Astrocyte of the hippocampus (primary cell): ENCODE data around the gene BBS4.
"Not testable (repeated sequence)": the region's sequence is repeated elsewhere in the genome, so short reads cannot be mapped to it uniquely, and the experiment has no call there.

ENCODE experiments used
- DNase-seq: peaks from one replicate; pipeline ENCODE4 v3.0.0; 2011; ENCODE audit warnings: low read depth, low spot score

Gene BBS4

DNA sequence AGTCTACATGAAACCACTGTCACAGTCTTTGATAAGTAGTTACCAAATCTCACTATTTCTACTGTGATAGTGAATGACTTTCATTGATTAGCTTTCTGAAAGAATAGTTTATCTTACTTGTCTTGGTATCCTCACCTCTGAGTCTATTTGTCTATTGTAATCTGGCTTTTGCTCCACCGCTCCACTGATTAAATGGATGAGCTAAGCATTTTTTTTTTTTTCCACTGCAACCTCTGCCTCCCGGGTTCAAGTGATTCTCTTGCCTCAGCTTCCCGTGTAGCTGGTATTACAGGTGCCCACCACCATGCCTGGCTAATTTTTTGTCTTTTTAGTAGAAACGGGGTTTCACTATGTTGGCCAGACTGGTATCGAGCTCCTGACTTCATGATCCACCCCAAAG lies 12.9 kb downstream of the BBS4 start:
- DNase-seq: no peak

DNA sequence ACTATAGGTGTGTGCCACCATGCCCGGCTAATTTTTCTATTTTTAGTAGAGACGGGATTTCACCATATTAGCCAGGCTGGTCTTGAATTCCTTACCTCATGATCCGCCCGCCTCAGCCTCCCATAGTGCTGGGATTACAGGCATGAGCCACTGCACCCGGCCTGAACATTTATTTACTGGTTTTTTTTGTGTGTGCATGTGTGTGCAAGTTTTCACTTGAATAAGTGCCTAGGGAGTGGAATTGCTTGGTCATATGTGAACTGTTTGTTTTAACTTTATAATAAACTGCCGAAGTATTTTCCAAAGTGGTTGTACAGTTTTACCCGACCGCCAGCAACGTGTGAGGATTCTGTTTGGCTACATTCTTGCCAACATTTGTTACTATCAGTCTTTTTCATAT lies 14.1 kb downstream of the BBS4 start:
- no peak for DNase-seq

DNA sequence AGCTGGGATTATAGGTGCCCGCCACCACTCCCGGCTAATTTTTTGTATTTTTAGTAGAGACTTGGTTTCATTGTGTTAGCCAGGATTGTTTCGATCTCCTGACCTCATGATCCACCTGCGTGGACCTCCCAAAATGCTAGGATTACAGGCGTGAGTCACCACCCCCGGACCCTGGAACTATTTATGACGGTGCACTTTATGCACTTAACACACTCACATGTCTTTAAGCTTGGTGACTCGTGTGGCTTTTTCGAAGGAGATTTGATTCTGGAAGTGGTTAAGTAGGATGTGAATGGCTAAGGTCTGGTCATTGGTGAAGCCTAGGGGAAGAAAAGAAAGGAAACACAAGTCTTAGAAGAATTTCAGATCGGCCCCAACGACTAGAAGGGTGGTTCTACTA lies 20.3 kb downstream of the BBS4 start:
- no peak for DNase-seq

DNA sequence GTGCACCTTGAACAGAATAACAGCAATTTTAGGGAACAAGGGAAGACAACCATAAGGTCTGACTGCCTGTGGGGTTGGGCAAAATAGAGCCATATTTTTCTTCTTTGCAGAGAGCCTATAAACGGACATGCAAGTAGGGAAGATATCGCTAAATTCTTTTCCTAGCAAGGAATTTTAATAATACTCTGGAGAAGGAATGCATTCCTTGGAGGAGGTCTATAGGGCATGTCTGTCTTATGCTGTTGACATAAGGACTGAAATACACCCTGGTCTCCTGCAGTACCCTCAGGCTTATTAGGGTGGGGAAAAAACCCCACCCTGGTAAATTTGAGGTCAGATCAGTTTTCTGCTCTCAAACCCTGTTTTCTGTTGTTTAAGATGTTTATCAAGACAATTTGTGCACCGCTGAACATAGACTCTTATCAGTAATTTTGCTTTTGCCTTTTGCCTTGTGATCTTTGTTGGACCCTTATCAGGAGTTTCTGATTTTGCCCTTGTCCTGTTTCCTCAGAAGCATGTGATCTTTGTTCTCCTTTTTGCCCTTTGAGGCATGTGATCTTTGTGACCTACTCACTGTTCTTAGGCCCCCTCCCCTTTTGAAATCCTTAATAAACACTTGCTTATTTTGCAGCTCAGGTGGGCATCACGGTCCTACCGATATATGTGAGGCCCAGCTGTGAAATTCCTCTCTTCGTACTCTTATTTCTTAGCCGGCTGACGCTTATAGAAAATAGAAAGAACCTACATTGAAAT lies 22.7 kb downstream of the BBS4 start:
- DNase-seq: not testable (repeated sequence)

DNA sequence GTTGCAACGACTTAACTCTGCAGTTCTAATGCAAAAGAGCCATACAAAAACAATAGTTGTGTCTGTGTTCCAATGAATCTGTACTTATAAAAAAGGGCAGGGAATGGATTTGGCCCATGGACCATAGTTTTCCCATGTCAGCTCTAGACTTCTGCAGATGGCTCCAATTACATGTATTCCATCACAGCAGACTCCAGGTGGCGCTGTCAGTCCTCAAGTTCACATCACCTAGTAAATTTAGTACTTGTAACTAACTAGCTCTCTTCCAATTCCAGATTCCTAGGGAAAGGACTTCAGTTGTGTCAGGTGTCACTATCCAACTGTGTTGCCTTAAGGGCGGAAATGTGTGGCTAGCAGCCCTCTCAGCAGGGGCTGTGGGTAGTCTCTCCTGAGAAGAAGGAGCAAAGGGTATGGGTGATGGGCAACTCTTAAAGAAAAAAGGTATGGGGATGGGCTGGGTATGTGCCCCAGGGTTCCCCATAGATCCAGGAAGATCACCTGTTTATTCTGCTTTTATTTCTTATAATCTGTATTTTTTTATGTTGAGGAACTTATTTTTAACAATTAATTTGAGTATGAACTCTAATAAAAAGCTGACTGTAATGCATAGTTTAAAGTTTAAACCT lies 36.2 kb downstream of the BBS4 start:
- DNase-seq: peak; percentile 88

DNA sequence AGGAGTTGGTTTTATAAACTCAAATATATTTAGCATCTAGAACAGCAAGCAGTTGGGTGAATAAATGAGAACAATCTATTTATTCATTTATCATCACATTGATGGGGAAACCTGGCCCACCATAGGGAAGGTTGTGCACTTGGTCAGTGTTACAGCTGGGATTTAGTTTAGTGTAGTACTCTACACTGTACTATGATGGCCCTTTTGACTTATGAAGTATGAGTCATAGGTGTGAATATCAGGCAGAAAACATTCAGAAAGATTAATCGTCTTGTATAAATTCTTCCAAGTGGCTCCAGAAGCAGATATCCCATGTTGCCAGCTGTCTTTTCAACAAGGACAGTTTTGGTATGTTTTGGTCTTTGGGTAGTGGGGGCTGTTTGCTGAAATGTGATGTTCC lies 38.0 kb downstream of the BBS4 start:
- no peak for DNase-seq

DNA sequence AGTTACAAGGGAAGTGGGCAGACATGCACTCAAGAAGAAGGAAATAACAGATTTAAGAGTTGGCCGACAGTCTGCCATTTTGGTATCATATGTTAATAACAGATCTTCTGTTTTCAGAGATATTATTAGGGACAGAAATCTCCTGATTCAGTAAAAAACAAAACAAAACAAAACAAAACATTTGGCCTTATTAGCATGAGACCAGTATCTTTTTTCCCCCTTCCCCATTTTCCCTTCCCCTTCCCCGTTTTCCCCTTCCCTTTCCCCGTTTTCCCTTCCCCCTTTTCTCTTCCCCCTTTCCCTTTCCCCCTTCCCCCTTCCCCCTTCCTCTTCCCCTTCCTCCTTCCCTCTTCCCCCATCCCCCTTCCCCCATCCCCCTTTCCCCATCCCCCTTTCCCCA lies 39.4 kb downstream of the BBS4 start:
- DNase-seq: no peak

DNA sequence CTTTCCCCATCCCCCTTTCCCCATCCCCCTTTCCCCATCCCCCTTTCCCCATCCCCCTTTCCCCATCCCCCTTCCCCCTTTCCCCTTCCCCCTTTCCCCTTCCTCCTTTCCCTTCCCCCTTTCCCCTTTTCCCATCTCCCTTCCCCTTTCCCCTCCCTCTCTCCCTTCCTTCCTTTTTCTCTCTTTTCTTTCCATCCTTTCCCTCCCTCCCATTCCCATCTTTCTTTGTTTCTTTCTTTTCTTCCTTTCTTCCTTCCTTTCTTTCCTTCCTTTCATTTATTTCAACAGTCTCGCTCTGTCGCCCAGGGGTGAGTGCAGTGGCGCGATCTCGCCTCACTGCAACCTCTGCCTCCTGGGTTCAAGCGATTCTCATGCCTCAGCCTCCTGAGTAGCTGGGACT lies 39.8 kb downstream of the BBS4 start:
- DNase-seq: not testable (repeated sequence)

DNA sequence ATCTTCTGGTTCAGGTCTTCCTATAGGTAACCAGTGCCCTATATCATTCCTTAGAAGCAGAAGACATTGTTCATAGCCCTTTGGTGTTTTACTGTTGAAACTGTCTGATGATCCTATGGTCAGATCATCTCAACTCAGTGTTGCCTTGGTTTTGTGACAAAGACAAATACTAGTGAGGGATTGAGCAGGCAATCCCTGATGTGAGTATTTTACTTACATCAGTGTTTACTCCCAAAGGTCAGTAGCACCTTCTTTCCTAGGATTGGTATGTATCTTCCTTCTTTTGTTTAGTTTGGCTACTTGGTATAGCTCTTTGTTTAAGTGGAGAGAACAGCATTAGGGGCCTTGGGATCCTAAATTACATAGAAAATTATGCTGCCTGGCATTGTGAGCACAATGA lies 41.1 kb downstream of the BBS4 start:
- DNase-seq: no peak

DNA sequence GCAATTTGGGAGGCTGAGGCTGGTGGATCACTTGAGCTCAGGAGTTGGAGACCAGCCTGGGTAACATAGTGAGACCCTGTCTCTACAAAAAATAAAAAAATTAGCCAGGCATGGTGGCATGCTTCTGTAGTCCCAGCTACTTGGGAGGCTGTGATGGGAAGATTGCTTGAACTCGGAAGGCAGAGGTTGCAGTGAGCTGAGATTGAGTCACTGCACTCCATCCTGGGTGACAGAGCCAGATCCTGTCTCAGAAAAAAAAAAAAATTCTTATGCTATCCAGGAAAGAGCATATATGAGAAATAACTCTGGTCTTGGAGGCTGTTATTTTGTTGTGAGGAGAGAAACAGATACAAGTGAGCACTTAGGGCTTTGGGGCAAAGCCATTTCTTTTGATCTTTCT lies 42.2 kb downstream of the BBS4 start:
- DNase-seq: not testable (repeated sequence)

DNA sequence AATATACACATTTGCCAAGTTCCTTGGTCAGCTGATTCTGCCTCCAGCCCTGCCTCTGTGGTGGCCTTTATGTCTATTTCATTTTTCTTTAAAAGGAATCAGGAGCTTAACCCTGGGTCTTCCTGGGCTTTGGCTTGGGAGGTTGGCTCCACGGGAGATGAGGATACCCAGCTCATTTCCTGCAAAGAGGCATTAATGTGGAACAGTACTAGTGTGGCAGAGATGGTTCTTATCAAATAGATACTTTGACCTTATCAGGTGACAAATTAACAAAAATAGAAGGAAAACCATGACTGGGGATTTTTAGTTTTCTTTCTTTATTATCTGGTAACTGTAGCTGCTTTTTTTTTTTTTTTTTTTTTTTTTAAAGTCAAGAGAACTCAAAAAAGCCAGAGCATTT lies 42.8 kb downstream of the BBS4 start:
- no peak for DNase-seq

DNA sequence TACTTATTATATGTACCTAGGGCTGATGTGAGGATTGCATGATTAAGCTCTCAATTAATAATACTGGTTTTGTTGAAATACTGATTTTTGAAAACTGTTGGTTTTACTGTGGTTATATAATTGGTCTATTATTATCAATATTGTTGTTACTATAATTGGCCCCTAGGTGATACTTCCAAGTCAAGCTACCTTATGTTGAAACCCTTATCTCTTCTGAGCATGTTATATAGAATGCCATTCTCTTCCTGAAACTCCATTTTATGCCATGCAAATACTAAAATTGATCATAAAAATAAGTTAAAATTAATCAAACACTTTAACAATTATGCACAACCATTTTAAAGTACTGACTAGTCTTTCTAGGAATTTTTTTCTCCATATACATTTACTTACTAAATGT lies 46.1 kb downstream of the BBS4 start:
- no peak for DNase-seq

DNA sequence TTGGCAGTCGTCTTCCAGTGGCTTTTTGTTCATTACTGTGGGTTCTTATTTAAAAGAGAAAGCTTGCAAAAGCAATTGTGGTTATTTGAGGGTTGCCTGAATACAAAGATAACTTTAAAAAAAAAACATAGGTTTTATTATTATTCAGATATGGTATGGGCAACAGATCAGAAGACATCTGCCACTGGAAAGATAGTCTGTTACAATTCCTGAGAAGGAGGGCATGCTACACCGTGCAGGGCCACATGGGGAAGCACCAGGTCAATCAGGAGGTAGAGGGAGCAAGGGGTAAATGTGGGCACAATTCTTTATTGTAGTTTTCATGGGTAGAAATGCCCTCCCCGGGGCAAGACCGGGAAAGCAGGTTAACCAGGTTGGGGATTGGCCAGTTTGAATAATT lies 46.5 kb downstream of the BBS4 start:
- no peak for DNase-seq

DNA sequence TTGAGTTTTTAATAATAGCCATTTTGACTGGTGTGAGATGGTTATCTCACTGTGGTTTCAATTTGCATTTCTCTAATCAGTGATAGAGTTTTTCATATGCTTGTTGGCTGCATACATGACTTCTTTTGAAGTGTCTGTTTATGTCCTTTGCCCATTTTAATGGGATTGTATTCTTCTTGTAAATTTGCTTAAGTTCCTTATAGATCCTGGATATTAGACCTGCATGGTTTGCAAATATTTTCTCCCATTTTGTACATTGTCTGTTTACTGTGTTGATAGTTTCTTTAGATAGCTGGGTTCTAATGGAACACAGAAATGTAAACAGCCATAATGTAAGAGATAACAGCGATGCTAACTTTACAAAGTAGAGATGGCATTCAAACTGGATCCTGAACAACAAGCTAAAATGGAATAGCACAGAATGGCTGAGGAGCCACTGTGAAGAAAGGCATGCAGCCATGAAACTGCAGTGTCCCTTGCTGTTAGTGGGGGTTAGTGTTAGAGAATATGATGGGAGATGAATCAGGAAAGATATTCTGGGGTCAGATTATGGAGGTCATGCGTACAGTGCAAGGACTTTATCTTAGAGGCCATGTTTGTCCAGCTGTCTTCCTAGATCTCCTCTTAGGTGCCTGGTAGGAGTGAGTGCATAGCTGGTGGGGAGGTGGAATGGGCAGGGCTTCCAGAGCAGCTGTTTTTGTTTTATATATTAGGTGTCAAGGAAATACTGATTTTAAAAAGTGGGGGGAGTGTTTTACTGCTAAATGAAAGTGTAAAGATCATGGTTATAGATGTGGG lies 48.1 kb downstream of the BBS4 start:
- DNase-seq: no peak

DNA sequence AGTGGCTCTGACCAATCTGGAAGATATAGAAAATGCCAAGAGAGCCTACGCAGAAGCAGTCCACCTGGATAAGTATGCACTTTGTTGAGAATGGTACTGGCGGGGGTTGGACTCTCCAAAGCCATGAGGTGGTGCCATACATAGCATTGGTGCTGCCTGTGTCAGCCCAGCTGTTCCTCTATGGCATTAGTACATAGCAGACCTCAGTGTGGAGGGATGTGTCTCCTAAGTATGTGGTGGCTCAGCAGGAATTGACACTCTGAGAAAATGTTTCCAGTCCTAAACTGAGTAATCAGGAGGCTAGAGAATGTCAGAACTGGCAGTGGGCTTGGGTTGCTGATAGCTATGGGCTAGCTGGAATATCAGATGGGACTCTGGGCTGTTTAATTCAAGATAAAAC lies 49.1 kb downstream of the BBS4 start:
- no peak for DNase-seq

DNA sequence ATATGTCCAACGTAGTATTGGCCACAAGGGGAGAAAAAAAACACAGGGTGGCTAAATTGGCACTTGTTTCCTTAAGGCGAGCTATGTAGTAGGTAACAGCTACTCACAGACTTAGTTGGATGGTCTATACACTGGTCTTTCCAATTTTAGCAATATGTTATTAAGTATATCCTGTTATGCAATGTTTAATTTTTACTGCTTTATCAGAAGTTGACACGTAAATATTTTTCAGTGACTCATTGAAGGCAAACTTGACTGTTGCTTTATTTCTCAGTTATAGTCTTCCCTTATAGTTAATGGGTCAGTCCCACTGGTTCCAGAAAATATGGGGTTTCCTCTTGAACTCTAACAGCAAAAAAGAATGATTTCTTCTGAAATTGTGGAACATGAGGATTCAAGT lies 51.1 kb downstream of the BBS4 start:
- no peak for DNase-seq

DNA sequence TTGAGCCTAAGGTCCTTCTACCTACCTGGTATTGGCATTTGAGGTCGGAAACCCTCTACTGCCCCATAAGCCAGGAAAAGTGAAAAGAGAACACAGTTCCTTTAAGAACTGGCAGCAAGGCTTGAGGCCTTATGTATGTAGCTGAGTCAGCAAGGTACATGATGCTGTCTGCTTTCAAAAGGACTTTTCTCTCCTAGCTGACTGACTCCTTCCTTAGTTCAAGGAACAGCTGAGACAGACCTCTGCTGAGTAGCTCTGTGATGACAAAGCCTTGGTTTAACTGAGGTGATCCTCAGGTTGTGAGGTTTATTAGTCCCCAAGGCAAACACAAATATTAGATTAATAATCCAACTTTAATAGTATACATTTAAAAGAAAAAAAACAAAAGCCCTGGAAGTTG lies 51.7 kb downstream of the BBS4 start:
- DNase-seq: no peak

DNA sequence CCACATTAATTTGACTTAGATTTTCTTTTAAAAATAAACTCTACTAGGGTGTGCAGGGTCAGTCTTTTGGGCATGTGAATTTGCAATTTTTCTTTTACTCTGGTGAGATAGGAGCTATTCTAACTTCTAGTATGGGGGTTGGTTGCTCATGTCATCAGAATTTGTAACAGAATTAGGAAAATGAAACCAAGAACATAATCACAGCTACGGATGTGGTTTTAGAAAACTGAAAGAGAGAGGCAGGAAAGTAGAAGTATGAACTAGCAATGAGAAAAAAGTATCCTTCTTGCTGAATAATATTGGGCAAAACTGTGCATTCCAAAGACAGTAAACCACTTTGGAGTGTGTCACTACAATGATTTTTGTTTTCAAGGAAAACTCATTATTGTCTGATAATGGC lies 54.2 kb downstream of the BBS4 start:
- no peak for DNase-seq

DNA sequence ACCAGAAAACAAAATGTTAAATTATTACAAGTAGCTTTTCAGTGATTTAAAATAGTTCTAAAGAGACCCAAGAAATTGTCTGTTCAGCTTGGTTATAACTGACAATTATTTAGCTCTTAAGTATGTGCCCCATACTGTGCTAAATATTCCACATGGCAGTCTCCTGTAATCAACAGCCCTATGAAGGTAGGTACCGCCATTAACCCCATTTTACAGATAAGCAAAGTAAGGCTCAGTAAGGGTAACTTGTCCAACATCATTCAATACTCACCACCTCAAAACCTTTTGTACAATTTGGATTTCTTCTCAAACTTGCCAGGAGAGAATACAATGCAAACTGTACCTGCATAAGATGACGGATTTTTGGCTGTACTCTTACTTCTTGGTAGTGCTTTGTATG lies 63.7 kb downstream of the BBS4 start:
- DNase-seq: no peak

DNA sequence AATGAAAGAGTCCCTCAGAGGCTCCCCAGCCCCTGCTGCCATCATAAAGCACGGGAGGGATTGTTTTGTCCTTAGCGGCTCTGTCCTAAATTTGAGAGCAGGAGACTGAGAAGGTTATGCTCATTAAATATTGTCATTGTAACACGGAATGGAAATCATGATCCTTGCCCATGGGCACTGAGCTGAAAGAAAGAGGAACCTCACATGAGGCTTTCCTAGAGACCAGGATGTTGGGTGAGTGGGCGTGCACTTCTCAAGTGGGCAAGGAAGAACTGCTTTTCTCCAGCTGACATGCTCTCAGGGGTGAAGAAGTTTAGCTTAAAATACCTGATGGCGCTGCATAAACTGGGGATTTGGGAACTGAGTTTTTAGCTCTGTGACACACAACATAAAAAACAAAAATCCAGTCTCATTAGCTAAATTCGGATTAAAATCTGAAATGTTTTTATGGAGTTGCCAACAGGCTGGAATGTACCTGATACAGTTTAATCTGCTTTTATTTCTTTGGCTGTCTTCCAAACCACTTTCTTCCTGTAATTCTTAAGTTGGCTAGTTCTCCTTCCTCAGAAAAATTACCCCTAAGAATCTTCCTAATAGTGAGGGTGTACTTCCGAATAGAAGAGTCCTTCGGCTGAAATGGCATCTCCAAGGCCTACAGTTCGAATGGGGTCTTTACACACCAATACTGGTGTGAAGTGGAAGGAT lies 65.9 kb downstream of the BBS4 start:
- DNase-seq: peak; percentile 51

DNA sequence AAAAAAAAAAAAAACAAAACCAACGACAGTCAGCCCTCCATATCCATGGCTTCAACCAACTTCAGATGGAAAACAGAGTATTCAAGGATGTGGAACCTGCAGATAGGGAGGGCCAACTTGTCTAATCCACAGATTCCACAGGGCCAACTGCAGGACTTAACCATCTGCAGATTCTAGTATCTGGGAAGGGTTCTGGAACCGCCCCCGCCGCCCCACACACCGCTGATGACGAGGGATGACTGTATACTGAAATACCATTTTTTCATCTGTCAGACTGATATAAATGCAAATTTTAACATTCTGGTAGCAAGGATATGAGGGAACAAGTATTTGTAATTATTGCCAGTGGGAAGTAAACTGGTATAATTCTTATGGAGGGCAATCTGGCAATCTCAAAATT lies 68.1 kb downstream of the BBS4 start:
- DNase-seq: no peak

DNA sequence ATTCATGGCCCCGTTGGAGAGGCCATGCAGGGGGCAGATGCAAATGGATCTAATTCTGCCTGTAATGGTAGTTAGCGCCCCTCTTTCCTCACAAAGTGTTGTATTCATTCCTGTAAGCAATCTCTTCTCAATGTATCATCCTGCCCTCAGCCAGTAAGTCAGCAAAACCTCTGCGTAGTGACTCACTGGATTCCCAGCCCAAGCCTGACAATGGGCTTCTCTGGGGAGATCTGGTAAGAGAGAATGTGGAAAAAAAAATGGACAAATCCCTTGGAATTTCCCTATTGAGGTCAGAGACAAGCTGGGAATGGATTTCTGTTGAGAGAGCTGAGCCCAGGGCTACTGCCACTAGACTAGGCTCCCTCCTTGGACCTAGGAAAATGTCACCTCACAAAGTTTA lies 72.2 kb downstream of the BBS4 start:
- peak; percentile 94 for DNase-seq
